ENCODE data around the gene SEC31B.

The SEC31B gene

GRCh38 chr10:100469756-100470155 lies 49.9 kb downstream of the SEC31B start:
- no peak for DNase-seq (ENCODE audit: extremely low read depth, low read depth)
- no peak for TF ChIP-seq CTCF (IDR thresholded peaks at IDR 0.05; ENCODE audit: low read depth, low read length)

- DNase-seq (ENCODE audit: extremely low read depth, low read depth), result no peak
- no peak for TF ChIP-seq CTCF (IDR thresholded peaks at IDR 0.05; ENCODE audit: low read depth, low read length)
Observed at GRCh38 chr10:100468978-100469377, 50.7 kb downstream of the SEC31B start.

GRCh38 chr10:100468322-100468721 lies 51.3 kb downstream of the SEC31B start:
- TF ChIP-seq CTCF (IDR thresholded peaks at IDR 0.05; ENCODE audit: low read depth, low read length), result no peak
- DNase-seq (ENCODE audit: extremely low read depth, low read depth), result no peak

GRCh38 chr10:100462709-100463108 lies 57.0 kb downstream of the SEC31B start, which contains the start of gene WNT8B:
Gene WNT8B, plus strand, starts transcription at chr10:100463009. Its CDS starts 160 bp downstream, at chr10:100463169.
- TF ChIP-seq CTCF (IDR thresholded peaks at IDR 0.05; ENCODE audit: low read depth, low read length), result no peak

GRCh38 chr10:100448951-100449350 lies 70.7 kb downstream of the SEC31B start:
- no peak for DNase-seq (ENCODE audit: extremely low read depth, low read depth)
- no peak for TF ChIP-seq CTCF (IDR thresholded peaks at IDR 0.05; ENCODE audit: low read depth, low read length)

More at GRCh38 chr10:100462709-100463108, 57.0 kb downstream of the SEC31B start, which contains the start of gene WNT8B:
- no peak for DNase-seq (ENCODE audit: extremely low read depth, low read depth)

GRCh38 chr10:100447663-100448062 lies 72.0 kb downstream of the SEC31B start:
- no peak for DNase-seq (ENCODE audit: extremely low read depth, low read depth)
- TF ChIP-seq CTCF (IDR thresholded peaks at IDR 0.05; ENCODE audit: low read depth, low read length), result no peak

GRCh38 chr10:100446130-100446761 lies 73.4 kb downstream of the SEC31B start:
- TF ChIP-seq CTCF (IDR thresholded peaks at IDR 0.05; ENCODE audit: low read depth, low read length), result no peak
- no peak for DNase-seq (ENCODE audit: extremely low read depth, low read depth)

All from AG09319 (cell line).